RWPE1 (cell line): ENCODE measurements around the gene POFUT1.
"Not testable (repeated sequence)": the region's sequence is repeated elsewhere in the genome, so short reads cannot be mapped to it uniquely, and the experiment has no call there.

Experiments used
- CTCF ChIA-PET: fragments of 350-600 bp; sonication (Branson Sonifier 250); formaldehyde crosslinking; extraction: SDS; loops from one replicate; lab custom pipeline; 2021; lab: Yijun Ruan, JAX
- POLR2A ChIA-PET: fragments of 400-600 bp; formaldehyde crosslinking; extraction: SDS; loops from one replicate; lab custom pipeline; 2020; ENCODE audit warnings: antibody characterized with exemption; ENCODE audit not compliant: low non-redundant PET; lab: Yijun Ruan, JAX
- DNase-seq: peaks from one replicate; pipeline ENCODE4 v3.0.0; 2012; ENCODE audit warnings: low spot score
- H3K27ac ChIP-seq: fragments of 450-650 bp; 2 replicates; pipeline ENCODE4 v1.5.1; 2017
- CTCF ChIP-seq: fragments of 450-650 bp; conservative IDR thresholded peaks from 2 replicates; pipeline ENCODE4 v1.5.1; 2017; ENCODE audit warnings: low read depth, mild to moderate bottlenecking

The POFUT1 gene

GRCh38 chr20:32163951-32164350 is 43.7 kb upstream of the POFUT1 start:
- no peak overlapping the region for H3K27ac ChIP-seq
- no peak for TF ChIP-seq CTCF
- no peak for DNase-seq
- POLR2A ChIA-PET, result no interaction called here
- CTCF ChIA-PET, result no interaction called here

- no peak for TF ChIP-seq CTCF
- POLR2A ChIA-PET, result no interaction called here
- CTCF ChIA-PET, result interaction anchor here (0.7 kb wide), 1 partner anchor 308 kb away, joined by 3 read pairs; no protein-coding TSS in a partner anchor
- H3K27ac ChIP-seq, result no peak overlapping the region
- no peak for DNase-seq
Measured at GRCh38 chr20:32164984-32165735, 42.5 kb upstream of the POFUT1 start.

GRCh38 chr20:32165836-32166545 is 41.7 kb upstream of the POFUT1 start:
- POLR2A ChIA-PET, result no interaction called here
- CTCF ChIA-PET, result interaction anchor here (0.7 to 1.0 kb wide), 2 partner anchors 68 to 307 kb away, joined by 3 read pairs; no protein-coding TSS in a partner anchor
- DNase-seq, result no peak
- peak overlapping the region; percentile 11; the same call in 1 of the 2 replicates for H3K27ac ChIP-seq
- TF ChIP-seq CTCF, result no peak

- no peak for TF ChIP-seq CTCF
- no peak overlapping the region for H3K27ac ChIP-seq
- CTCF ChIA-PET, result no interaction called here
- POLR2A ChIA-PET, result no interaction called here
- DNase-seq, result no peak
Measured at GRCh38 chr20:32167552-32167951, 40.1 kb upstream of the POFUT1 start.

- H3K27ac ChIP-seq, result no peak overlapping the region
- no peak for TF ChIP-seq CTCF
- DNase-seq, result no peak
- POLR2A ChIA-PET, result no interaction called here
- CTCF ChIA-PET, result interaction anchor here (0.9 to 1.0 kb wide), 2 partner anchors 18 to 25 kb away, joined by 4 to 7 read pairs; no protein-coding TSS in a partner anchor
Measured at GRCh38 chr20:32168184-32168910, 39.3 kb upstream of the POFUT1 start.

GRCh38 chr20:32177696-32178095 is 30.0 kb upstream of the POFUT1 start:
- H3K27ac ChIP-seq, POLR2A ChIA-PET, CTCF ChIA-PET, DNase-seq: not testable (repeated sequence)
